Stimulated activated naive B cell treated with anti-CD40 and anti-IgM and Interleukin-4, amounts not matched to agents 10 μg/mL and 1 μg/mL and 100 μg/mL, for 72 hours (primary cell): ENCODE measurements around the gene TAX1BP3.
A peak's percentile ranks its signal among the peaks of the same experiment; 100 is the strongest.

ENCODE experiments used
- ATAC-seq, 2 donors: fragments of 150-1000 bp; cut with Tn5 transposase; replicated peaks; 2 replicates each; pipeline ENCODE4 v1.10.0; 2021; ENCODE audit warnings: moderate library complexity in 1 of 2
- DNase-seq: peaks from one replicate; pipeline ENCODE4 v3.0.0; 2021
- H3K27ac Mint-ChIP-seq: one replicate; pipeline ENCODE4 v1.8.0; 2022; ENCODE audit warnings: mild to moderate bottlenecking, mixed read lengths
- H3K27me3 Mint-ChIP-seq, 2 donors: one replicate each; pipeline ENCODE4 v1.8.0; 2022; ENCODE audit warnings: mixed read lengths in 2 of 2
- H3K36me3 Mint-ChIP-seq, 2 donors: one replicate each; pipeline ENCODE4 v1.8.0; 2022; ENCODE audit warnings: mixed read lengths in 2 of 2, mild to moderate bottlenecking in 1 of 2
- H3K4me1 Mint-ChIP-seq, 2 donors: one replicate each; pipeline ENCODE4 v1.8.0; 2022; ENCODE audit warnings: mixed read lengths in 2 of 2, mild to moderate bottlenecking in 1 of 2
- H3K4me3 Mint-ChIP-seq, 2 donors: one replicate each; pipeline ENCODE4 v1.8.0; 2022; ENCODE audit warnings: mild to moderate bottlenecking in 2 of 2, mixed read lengths in 2 of 2, moderate library complexity in 1 of 2
- H3K9me3 Mint-ChIP-seq, 2 donors: one replicate each; pipeline ENCODE4 v1.8.0; 2022; ENCODE audit warnings: mixed read lengths in 2 of 2, mild to moderate bottlenecking in 1 of 2

TAX1BP3 gene

DNA sequence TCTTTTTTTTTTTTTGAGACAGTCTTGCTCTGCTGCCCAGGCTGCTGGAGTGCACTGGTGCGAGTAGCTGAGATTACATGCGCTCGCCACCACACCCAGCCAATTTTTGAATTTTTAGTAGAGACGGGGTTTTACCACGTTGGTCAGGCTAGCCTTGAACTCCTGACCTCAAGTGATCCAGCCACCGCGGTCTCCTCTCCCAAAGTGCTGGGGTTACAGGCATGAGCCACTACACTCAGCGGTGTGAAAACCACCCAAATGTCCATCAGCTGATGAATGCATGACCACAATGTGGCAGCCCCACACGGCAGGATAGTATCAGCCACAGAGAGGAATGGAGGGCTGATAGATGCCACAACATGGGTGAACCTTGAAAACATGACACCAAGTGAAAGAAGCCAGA lies 25.5 kb upstream of the TAX1BP3 start:
- Mint-ChIP-seq H3K27ac (peak overlapping the region; percentile 95), H3K4me1 (peaks cover 37 to 94% of the 10 kb centered on the region in 2 donors), H3K36me3 (peaks cover 20 to 33% of the 10 kb centered on the region in 2 donors), H3K9me3 (peaks cover 1 to 3% of the 10 kb centered on the region in 2 donors), H3K4me3 (peak overlapping the region; percentile 96 to 98), H3K27me3 (no peaks in the 10 kb centered on the region)
- ATAC-seq (peak; percentile 76 to 78), DNase-seq (peak; percentile 88)

DNA sequence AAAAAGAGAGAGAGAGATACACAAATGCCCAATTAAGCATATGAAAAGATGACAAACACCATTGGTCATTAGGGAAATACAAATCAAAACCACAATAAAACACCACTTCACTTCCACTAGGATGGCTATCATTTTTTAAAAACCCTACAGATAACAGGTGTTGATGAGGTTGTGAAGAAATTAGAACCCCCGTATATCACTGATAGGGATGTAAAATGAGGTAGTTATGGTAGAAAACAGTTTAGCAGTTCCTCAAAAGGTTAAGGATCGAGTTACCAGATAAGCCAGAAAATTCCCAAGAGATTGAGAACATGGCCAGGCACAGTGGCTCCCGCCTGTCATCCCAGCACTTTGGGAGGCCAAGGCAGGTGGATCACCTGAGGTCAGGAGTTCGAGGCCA lies 24.8 kb upstream of the TAX1BP3 start:
- H3K4me3 Mint-ChIP-seq, result peak overlapping the region; percentile 63 to 68
- H3K9me3 Mint-ChIP-seq, result peaks cover 1 to 3% of the 10 kb centered on the region in 2 donors
- no peaks in the 10 kb centered on the region for H3K27me3 Mint-ChIP-seq
- H3K36me3 Mint-ChIP-seq, result peaks cover 21 to 40% of the 10 kb centered on the region in 2 donors
- DNase-seq (no peak), ATAC-seq (no peak)
- H3K4me1 Mint-ChIP-seq, result peaks cover 44 to 94% of the 10 kb centered on the region in 2 donors
- H3K27ac Mint-ChIP-seq, result peak overlapping the region; percentile 75

DNA sequence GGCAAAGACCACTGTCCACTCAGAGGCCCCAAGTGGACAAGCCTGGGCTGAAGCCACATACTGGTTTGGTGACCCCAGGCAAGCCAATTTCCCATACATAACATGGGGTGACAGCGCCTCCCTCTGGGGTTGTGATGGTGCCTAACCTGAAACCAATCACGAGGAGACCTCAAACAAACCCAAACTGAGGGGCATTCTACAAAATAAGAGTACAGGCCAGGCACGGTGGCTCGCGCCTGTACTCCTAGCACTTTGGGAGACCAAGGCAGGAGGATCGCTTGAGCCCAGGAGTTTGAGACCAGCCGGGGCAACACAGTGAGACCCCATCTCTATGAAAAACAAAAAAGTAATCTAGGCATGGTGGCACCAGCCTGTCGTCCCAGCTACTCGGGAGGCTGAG lies 24.0 kb upstream of the TAX1BP3 start:
- peak overlapping the region; percentile 41 to 52 for H3K4me3 Mint-ChIP-seq
- no peak for DNase-seq
- ATAC-seq, result no peak
- H3K27ac Mint-ChIP-seq, result no peak overlapping the region
- H3K4me1 Mint-ChIP-seq, result peaks cover 46 to 92% of the 10 kb centered on the region in 2 donors
- H3K9me3 Mint-ChIP-seq, result no peaks in the 10 kb centered on the region
- peaks cover 24 to 36% of the 10 kb centered on the region in 2 donors for H3K36me3 Mint-ChIP-seq
- H3K27me3 Mint-ChIP-seq, result no peaks in the 10 kb centered on the region

DNA sequence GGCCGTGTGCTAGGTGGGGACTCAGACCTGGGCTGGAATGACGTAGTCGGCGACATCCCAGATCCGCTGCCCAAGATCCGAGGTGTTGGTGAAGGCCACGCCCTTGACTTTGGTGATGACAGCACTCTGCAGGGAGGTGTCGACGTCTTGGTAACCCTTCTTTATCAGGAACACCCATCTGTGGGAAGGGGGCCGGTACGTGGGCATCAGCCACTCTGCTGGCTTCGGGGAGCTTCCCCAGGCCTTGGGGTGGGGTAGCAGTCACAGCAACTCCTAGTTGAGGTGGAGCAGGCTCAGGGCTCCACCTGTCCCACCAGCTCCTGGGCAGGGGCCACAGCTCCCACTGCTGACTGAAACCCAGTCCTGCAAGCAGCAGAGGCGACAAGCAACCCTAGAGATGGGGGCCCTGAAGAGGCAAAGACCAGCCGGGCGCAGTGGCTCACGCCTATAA lies 23.3 kb upstream of the TAX1BP3 start:
- no peak for ATAC-seq
- Mint-ChIP-seq H3K9me3 (no peaks in the 10 kb centered on the region), H3K4me1 (peaks cover 44 to 84% of the 10 kb centered on the region in 2 donors), H3K36me3 (peaks cover 24 to 35% of the 10 kb centered on the region in 2 donors), H3K27ac (no peak overlapping the region), H3K4me3 (peak overlapping the region in 1 of 2 donors; percentile 33), H3K27me3 (no peaks in the 10 kb centered on the region)
- DNase-seq, result no peak

DNA sequence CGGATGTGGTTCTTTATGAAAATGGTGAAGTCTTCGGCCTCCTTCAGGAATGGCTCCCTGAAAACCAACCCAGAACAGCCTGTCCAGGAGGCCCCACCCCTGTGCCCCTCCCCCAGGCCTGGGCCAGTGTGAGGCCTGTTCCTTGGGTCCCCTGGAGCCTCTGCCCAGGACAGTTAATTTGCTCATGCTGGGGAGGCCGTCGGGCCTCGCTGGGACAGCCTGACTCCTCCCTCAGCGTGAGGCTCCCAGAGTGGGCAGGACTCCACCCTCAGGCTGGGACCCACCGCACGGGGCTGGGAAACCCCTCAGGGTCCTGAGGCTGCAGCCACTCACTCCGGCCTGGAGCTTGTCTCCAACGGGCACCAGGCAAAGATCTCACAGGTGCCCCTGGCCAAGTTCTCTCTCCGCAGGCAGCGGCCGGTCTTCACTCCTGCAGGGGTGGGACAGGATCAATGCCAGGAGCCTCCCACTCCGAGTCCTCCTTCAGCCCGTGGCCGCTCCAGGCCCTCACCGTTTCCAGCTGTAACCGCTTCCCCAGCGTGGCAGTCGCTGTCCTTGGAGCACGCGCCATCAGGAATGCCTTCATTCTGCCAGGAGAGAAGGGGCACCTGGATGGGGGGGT lies 21.8 kb upstream of the TAX1BP3 start:
- no peaks in the 10 kb centered on the region for H3K27me3 Mint-ChIP-seq
- peak overlapping the region; percentile 27 to 58 for H3K4me3 Mint-ChIP-seq
- H3K27ac Mint-ChIP-seq, result peak overlapping the region; percentile 79
- H3K9me3 Mint-ChIP-seq, result no peaks in the 10 kb centered on the region
- no peak for ATAC-seq
- peaks cover 45 to 74% of the 10 kb centered on the region in 2 donors for H3K4me1 Mint-ChIP-seq
- no peak for DNase-seq
- H3K36me3 Mint-ChIP-seq, result peaks cover 25 to 37% of the 10 kb centered on the region in 2 donors

DNA sequence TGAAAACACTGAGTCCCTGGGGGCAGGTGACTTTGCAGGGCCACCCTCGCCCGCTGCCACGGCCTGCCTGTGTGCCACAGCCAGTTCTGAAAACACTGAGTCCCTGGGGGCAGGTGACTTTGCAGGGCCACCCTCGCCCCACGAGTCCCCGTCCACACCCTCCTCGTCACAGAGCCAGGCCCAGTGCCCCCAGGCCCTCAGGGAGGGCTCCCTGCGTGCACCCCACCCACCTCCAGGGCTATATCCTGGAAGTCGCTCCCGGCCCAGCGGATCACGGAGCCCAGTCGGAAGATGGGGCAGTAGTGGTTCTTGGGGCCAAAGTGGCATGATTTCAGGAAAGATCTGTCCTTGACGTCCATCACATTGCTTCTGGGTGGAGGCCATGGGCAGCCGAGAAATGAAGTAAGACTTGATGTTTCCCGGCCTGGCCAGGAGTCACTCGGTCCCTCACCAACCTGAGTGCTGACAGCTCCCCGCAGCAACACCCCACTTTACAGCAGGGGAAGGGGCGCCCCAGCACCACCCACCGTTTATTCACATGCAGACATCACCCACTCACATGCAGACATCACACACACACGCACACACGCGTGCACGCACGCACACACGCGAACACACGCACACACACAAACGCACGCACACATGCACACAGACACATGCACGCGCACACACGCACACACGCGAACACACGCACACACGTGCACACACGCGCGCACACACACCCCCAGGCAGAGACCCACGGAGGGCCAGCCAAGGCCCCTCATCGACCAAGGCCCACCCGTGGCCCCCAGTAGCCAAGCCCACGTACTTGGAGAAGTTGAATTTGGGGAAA lies 21.1 kb upstream of the TAX1BP3 start:
- Mint-ChIP-seq H3K27me3 (no peaks in the 10 kb centered on the region), H3K9me3 (no peaks in the 10 kb centered on the region), H3K36me3 (peaks cover 27 to 36% of the 10 kb centered on the region in 2 donors), H3K27ac (peak overlapping the region; percentile 59), H3K4me1 (peaks cover 43 to 73% of the 10 kb centered on the region in 2 donors), H3K4me3 (peak overlapping the region; percentile 50 to 58)
- DNase-seq, result no peak
- no peak for ATAC-seq

DNA sequence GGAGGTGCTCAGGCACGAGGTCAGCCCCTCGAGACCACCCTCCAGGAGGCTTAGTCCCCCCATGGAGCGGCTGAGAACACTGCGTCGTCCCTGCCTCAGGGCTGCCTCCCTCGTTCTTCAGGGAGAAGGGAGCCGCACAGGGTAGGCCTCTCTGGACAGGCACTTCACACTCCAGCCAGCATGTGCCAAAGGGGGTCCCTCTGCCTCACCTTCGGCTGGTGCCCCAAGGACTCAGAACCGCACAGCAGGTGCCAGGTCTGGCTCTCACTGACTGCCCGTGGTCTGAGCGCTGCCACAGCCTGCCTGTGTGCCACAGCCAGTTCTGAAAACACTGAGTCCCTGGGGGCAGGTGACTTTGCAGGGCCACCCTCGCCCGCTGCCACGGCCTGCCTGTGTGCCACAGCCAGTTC lies 20.5 kb upstream of the TAX1BP3 start:
- peak overlapping the region; percentile 86 for H3K27ac Mint-ChIP-seq
- peak; percentile 33 for DNase-seq
- no peaks in the 10 kb centered on the region for H3K9me3 Mint-ChIP-seq
- peak overlapping the region; percentile 70 for H3K4me3 Mint-ChIP-seq
- H3K27me3 Mint-ChIP-seq, result no peaks in the 10 kb centered on the region
- H3K4me1 Mint-ChIP-seq, result peaks cover 42 to 73% of the 10 kb centered on the region in 2 donors
- peak; percentile 26 to 39 for ATAC-seq
- peaks cover 33 to 38% of the 10 kb centered on the region in 2 donors for H3K36me3 Mint-ChIP-seq

DNA sequence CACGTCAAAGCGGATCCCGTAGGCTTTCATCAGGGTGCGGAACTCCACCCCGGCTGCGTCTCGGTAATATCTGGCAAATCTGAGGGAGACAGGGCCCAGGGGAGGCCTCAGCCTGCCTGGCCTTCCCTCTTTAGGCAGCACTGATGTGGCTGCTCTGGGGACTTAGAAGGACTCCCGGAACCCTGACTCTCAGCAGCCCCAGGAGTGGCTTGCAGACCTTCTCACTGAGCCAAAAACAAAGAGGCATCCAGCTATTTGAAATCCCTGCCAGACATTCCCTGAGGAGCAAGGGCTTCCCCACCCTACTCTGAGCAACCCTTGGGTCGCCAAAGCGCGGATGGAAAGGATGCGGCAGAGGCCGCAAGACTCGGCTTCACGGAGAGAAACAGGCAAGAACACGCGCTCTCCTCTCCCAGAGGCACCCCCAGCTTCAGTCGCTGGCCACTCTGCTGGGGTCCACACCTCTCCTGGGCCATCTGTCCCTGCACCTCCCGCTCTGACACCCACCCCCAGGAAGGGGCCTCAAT lies 19.7 kb upstream of the TAX1BP3 start:
- peak overlapping the region; percentile 70 for H3K4me3 Mint-ChIP-seq
- peaks cover 37 to 44% of the 10 kb centered on the region in 2 donors for H3K36me3 Mint-ChIP-seq
- ATAC-seq, result peak; percentile 52 to 68
- H3K27ac Mint-ChIP-seq, result peak overlapping the region; percentile 86
- no peaks in the 10 kb centered on the region for H3K27me3 Mint-ChIP-seq
- peak; percentile 58 for DNase-seq
- H3K4me1 Mint-ChIP-seq, result peaks cover 43 to 75% of the 10 kb centered on the region in 2 donors
- no peaks in the 10 kb centered on the region for H3K9me3 Mint-ChIP-seq

DNA sequence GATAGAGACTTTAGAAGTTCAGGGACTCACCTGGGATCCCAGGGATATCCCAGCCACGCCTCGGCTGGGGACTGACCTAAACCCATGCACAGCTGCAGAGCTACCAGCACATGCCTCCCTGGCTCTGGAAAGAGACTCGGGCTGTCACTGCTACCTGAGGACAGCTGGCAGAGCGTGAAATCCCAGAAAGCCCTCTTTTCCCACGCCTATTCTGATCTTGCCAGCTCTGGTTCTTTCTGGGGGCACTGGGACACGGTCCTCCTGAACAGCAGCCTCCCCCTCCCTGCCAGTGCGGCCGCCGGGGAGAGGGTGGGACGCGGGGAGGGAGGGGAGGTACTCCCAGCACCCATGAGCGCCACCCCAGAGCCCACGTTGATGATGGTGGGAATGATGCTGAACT lies 16.8 kb upstream of the TAX1BP3 start:
- no peaks in the 10 kb centered on the region for H3K27me3 Mint-ChIP-seq
- no peak for ATAC-seq
- no peaks in the 10 kb centered on the region for H3K9me3 Mint-ChIP-seq
- peaks cover 34 to 48% of the 10 kb centered on the region in 2 donors for H3K36me3 Mint-ChIP-seq
- peak overlapping the region; percentile 77 for H3K27ac Mint-ChIP-seq
- no peak for DNase-seq
- H3K4me1 Mint-ChIP-seq, result peaks cover 35 to 66% of the 10 kb centered on the region in 2 donors
- H3K4me3 Mint-ChIP-seq, result peak overlapping the region in 1 of 2 donors; percentile 11

DNA sequence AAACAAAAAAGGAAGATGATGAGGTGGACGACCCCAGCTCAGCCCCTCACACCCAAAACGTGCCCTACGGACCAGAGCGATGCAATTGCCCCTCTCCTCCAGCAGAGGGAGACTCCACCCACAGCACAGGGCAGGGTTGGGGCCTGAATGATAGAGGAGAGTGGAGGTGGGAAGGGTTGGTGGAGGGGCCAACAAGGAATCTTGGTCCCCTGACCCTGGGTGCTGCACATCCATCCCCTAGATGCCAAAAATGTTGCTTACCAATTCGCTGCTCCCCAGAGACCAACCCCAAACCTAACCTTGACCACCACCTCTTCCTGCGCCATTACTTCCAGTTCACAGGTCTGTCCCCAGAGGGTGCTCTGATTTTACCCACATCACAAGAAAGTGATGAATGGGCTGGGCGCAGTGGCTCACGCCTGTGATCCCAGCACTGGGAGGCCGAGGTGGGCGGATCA lies 14.7 kb upstream of the TAX1BP3 start:
- peak overlapping the region in 1 of 2 donors; percentile 29 for H3K4me3 Mint-ChIP-seq
- H3K27ac Mint-ChIP-seq, result peak overlapping the region; percentile 91
- no peaks in the 10 kb centered on the region for H3K27me3 Mint-ChIP-seq
- H3K9me3 Mint-ChIP-seq, result no peaks in the 10 kb centered on the region
- DNase-seq (peak; percentile 53), ATAC-seq (peak; percentile 77 to 81)
- H3K4me1 Mint-ChIP-seq, result peaks cover 24 to 54% of the 10 kb centered on the region in 2 donors
- peaks cover 30 to 36% of the 10 kb centered on the region in 2 donors for H3K36me3 Mint-ChIP-seq

DNA sequence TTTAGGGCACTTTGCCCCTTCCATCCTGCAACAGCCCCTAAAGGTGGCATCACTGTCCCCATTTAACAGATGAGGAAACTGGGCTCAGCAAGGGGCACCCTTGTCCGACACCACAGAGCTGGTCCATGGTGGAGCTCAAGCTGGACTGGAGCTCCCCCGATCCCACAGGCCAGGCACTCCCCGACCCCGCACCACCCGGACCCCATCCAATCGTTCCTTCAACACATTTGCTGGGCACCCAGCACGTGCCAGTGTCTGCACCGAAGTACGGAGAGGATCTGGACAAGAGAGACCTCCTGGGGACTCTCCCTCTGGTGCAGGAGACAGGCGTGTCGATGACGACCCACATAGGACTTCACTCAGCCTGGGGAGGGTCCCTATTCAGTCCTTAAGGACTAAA lies 13.7 kb upstream of the TAX1BP3 start:
- ATAC-seq (no peak), DNase-seq (no peak)
- H3K4me3 Mint-ChIP-seq, result no peak overlapping the region
- H3K27ac Mint-ChIP-seq, result peak overlapping the region; percentile 70
- H3K36me3 Mint-ChIP-seq, result peaks cover 35 to 41% of the 10 kb centered on the region in 2 donors
- H3K9me3 Mint-ChIP-seq, result no peaks in the 10 kb centered on the region
- no peaks in the 10 kb centered on the region for H3K27me3 Mint-ChIP-seq
- peaks cover 26 to 60% of the 10 kb centered on the region in 2 donors for H3K4me1 Mint-ChIP-seq

DNA sequence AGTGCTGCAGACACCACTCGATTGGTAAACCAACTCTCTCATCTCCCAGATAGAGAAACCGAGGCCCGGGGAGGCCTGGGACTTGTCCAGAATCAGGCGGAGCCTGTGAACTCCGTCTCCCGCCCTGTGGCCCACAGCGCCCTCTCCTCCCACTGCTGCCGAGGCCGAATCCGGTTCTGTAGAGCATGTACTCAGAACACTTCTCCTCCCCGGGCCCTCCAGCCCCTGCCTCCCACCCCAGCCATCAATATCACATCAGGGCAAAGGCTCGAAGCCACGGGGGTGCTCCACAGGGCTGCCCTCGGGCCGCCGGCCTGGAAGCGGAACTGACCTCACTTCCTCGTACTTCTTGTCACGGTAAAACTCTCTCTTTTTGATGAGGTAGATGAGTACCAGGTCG lies 13.2 kb upstream of the TAX1BP3 start:
- peaks cover 35 to 41% of the 10 kb centered on the region in 2 donors for H3K36me3 Mint-ChIP-seq
- DNase-seq (no peak), ATAC-seq (no peak)
- H3K27me3 Mint-ChIP-seq, result no peaks in the 10 kb centered on the region
- H3K27ac Mint-ChIP-seq, result peak overlapping the region; percentile 51
- H3K4me1 Mint-ChIP-seq, result peaks cover 26 to 60% of the 10 kb centered on the region in 2 donors
- H3K9me3 Mint-ChIP-seq, result no peaks in the 10 kb centered on the region
- peak overlapping the region in 1 of 2 donors; percentile 29 for H3K4me3 Mint-ChIP-seq

DNA sequence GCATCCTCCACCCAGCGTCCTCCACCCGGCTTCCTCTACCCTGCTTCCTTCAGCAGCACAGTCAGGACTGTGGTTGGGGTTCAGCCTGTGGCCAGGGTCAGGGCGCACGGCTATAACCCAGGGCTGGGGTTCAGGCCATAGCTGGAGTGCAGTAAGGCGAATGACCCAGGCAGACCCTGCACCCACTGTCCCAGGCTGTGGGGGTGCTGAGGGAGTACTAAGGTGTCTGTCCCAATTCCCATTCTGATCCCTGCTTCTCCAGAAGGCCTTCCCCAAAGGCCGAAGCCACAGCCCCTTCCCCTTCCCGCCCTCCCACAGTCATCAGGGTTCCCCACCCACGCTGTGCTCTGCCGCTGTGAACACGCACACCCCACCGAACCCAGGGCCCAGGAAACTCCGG lies 12.7 kb upstream of the TAX1BP3 start:
- Mint-ChIP-seq H3K36me3 (peaks cover 35 to 41% of the 10 kb centered on the region in 2 donors), H3K27ac (no peak overlapping the region), H3K4me1 (peaks cover 26 to 61% of the 10 kb centered on the region in 2 donors), H3K4me3 (no peak overlapping the region), H3K27me3 (no peaks in the 10 kb centered on the region), H3K9me3 (no peaks in the 10 kb centered on the region)
- no peak for ATAC-seq
- DNase-seq, result no peak

DNA sequence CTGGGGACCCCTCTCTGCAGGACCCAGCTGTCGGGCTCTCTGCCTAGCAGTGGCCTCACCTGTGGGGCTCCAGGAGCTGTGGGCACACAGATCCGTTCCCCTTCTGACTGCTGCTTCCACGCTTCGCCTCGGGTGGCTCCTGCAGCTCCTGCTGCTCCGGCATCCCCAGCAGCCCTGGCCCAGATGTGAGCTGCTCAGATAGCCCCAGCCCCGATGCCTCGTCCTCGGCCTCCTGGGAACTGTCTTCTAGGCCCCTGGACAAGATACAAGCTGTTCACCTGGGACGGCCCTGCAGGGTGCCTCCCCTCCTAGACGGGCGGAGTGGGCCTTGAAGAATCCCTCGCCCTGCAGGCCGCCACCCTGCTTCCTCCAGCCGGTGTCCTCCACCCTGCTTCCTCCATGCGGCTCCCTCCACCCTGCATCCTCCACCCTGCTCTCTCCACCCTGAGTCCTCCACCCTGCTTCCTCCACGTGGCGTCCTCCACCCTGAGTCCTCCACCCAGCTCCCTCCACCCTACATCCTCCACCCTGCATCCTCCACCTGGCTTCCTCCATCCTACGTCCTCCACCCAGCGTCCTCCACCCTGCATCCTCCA lies 11.3 kb upstream of the TAX1BP3 start:
- Mint-ChIP-seq H3K4me1 (peaks cover 27 to 59% of the 10 kb centered on the region in 2 donors), H3K27me3 (no peaks in the 10 kb centered on the region), H3K4me3 (no peak overlapping the region), H3K36me3 (peaks cover 35 to 43% of the 10 kb centered on the region in 2 donors), H3K27ac (peak overlapping the region; percentile 71), H3K9me3 (no peaks in the 10 kb centered on the region)
- ATAC-seq (no peak), DNase-seq (no peak)
